IPS-18c (cell line): ENCODE data around the gene ASCC2.

Experiments used
- H3K4me3 ChIP-seq: 2 replicates; pipeline ENCODE4 v1.7.0; 2013; ENCODE audit warnings: low read depth, mild to moderate bottlenecking, low read length, moderate library complexity; ENCODE audit not compliant: insufficient read depth
- H3K9me3 ChIP-seq: one replicate; pipeline ENCODE4 v1.6.1; 2013; ENCODE audit warnings: mild to moderate bottlenecking, low read length, moderate library complexity; ENCODE audit not compliant: control insufficient read depth, insufficient read depth

Gene ASCC2

DNA sequence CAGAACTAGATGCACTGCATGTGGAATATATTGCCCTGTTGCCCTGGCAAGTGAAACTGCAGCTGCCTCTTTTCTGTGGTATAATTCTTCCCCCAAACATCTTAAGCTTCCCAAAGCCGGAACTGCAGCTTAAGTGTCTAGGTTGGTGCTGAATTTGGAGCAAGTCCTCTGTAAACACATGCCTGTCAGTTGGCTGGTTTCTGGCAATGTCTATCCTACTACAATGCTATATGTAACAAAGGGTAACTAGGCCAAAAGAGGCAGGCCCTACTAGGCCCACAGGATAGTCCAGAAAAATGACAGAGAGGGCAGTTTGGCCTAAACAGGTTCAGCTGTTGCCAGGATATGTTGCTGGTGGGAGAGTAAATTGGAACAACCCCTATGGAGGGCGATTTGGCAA lies 27.9 kb downstream of the ASCC2 start:
- Histone ChIP-seq H3K4me3 (no peak overlapping the region), H3K9me3 (no peaks in the 10 kb centered on the region)

DNA sequence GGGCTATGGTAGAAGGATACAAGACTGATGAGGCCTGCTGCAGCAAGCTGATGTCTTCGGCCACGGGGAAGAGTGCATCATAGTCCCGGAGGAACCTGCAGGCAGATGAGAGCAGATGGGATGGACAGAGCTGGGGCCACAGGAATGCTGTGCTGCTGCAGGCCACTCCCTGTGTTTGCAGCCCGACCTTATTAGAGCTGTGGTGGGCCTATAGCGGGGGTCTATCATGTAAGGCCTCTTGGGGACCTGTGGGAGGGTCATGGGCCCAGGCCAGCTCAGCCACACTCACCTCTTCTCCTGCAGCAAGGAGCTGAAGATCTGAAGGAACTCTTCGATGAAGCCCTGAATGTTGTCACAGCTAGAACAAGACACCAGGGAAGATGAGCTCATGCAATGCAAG lies 31.9 kb downstream of the ASCC2 start:
- Histone ChIP-seq H3K4me3 (no peak overlapping the region), H3K9me3 (no peaks in the 10 kb centered on the region)

DNA sequence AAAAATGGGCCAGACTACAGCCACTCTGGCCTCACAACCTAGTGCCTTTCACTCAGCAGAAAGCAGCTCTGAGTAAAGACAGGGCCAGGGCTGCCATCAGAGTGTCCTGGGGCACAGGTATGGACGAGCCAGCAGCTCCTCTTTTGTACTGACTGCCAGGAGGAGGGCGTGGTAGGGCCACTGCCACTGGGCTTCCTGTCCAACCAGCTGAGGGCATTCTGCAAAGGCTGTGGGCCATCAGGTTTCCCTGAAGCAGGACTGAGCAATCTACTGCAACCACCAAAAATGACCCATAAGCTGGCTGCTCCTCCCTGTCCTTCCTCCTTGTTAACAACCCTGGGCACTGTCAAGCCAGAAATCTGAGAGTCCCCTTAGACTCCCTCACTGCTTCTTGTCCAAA lies 33.1 kb downstream of the ASCC2 start:
- H3K9me3 ChIP-seq = no peaks in the 10 kb centered on the region
- H3K4me3 ChIP-seq = no peak overlapping the region

DNA sequence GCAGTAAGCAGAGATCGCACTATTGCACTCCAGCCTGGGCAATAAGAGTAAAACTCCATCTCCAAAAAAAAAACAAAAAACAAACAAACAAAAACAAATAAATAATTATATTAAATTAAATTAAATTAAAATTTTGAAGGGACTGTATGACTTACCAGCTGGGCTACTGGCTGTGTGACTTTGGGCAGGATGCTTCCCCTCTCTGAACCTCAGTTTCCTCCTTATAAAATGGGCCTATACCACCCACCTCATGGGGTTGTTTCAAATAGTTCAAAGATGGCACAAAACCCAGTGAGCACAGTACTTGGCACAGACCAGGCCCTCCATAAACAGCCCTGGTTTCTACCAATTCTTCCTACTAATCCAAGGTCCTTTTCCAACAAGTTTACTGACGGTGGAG lies 34.9 kb downstream of the ASCC2 start:
- H3K4me3 ChIP-seq = no peak overlapping the region
- H3K9me3 ChIP-seq = no peaks in the 10 kb centered on the region

- H3K4me3 ChIP-seq = no peak overlapping the region
- no peaks in the 10 kb centered on the region for H3K9me3 ChIP-seq
Observed at GRCh38 chr22:29801796-29802195, 36.3 kb downstream of the ASCC2 start.

DNA sequence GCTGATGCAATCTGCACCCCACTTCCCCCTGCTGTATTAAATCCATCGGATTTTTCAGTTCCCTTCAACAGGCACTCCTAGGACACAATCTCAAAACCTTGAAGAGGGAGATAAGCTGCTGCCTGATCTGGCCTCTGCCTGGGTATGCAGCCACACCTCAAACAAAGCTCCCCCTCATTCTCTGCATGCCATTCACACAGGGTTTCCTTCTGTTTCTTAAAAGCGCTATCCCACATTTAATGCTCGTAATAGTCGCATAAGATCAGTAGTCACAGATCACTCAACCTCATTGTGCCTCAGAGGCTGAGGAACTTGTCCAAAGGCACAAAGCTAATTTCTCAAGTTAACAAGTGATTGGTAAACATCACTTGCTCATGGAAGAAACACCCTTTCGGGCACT lies 36.9 kb downstream of the ASCC2 start:
- Histone ChIP-seq H3K4me3 (no peak overlapping the region), H3K9me3 (no peaks in the 10 kb centered on the region)

GRCh38 chr22:29799217-29799680 lies 38.8 kb downstream of the ASCC2 start:
- H3K9me3 ChIP-seq = no peaks in the 10 kb centered on the region
- H3K4me3 ChIP-seq = no peak overlapping the region

DNA sequence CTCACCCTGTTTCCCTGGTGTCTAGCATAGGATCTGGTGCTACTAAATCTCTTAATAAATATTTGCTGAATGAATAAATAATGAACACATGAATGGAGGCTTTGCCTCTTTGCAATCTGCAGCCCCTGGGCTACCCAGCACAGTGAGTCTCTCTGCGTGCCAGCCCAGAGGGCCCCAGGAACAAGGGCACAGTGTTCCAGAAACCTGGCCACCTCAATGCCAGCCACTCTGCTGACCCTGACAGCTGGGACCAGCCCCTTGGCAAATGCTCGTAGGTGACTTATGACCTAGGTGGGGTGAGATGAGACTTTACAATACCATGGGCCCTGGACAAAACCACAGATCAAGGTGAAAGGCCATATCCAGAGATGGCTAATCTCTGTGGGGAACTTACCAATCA lies 39.3 kb downstream of the ASCC2 start:
- no peaks in the 10 kb centered on the region for H3K9me3 ChIP-seq
- no peak overlapping the region for H3K4me3 ChIP-seq

DNA sequence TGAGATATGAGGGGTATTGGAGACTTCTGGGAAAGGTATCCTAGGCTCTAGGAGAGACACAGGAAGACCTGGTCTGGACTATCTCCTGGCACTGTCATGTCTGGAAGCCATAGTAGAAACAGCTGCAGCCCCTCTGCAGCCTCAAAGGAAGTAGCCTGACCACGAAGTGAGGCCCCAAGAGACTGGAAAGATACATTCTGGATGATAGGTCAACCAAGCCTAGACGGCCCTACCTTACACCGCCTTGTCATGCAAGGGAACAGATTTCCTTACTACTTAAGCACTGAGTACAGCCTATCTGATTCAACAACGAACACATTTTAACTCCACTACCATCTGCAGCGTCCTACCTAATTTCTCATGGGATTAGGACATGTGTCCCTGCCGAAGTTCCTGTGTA lies 39.8 kb downstream of the ASCC2 start:
- Histone ChIP-seq H3K9me3 (no peaks in the 10 kb centered on the region), H3K4me3 (no peak overlapping the region)

- no peak overlapping the region for H3K4me3 ChIP-seq
- no peaks in the 10 kb centered on the region for H3K9me3 ChIP-seq
Observed at GRCh38 chr22:29797351-29797750, 40.7 kb downstream of the ASCC2 start.

DNA sequence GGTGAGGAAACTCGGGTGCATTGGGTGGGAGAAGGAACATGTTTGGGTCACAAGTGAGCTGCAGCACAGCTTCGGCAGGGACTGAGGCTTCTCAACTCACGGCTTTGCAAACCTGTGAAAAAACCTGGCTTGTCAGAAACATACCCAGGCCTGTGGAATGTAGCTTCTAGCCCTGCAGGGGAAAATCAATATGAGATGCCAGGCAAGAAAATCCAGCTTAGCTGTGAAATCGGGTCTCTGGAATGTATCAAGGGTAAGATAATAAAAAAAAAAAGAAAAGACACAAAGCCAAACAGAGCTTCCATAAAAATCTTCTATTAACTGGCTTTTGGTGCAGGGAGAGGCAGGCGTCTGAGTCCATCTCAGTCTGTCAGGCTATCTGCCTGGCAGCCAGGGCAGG lies 42.4 kb downstream of the ASCC2 start:
- Histone ChIP-seq H3K4me3 (no peak overlapping the region), H3K9me3 (no peaks in the 10 kb centered on the region)

DNA sequence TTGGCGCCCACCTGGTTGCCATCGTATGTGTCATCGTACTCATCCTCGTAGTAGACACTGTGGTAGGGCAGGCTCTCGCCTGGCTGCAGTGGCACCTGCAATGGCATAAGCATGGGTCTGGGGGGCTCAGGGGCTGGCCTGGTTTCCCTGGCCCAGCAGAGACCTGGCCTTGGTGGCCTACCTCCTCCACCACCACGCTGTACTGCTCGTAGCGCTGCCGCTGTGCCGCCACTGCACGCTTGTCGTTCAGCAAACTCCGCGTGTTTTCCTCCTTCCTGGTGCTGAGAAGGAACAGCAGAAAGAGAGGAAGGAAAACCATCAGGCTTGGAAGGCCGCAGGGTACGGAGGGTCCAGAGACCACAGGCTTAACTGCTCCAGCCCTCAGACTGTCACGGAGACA lies 44.7 kb downstream of the ASCC2 start:
- Histone ChIP-seq H3K9me3 (no peaks in the 10 kb centered on the region), H3K4me3 (no peak overlapping the region)

- Histone ChIP-seq H3K4me3 (no peak overlapping the region), H3K9me3 (no peaks in the 10 kb centered on the region)
Observed at GRCh38 chr22:29790061-29790460, 48.0 kb downstream of the ASCC2 start.

GRCh38 chr22:29788339-29789279 lies 49.5 kb downstream of the ASCC2 start:
- Histone ChIP-seq H3K9me3 (no peaks in the 10 kb centered on the region), H3K4me3 (no peak overlapping the region)

GRCh38 chr22:29787371-29787980 lies 50.6 kb downstream of the ASCC2 start:
- Histone ChIP-seq H3K4me3 (no peak overlapping the region), H3K9me3 (no peaks in the 10 kb centered on the region)

GRCh38 chr22:29786031-29786430 lies 52.0 kb downstream of the ASCC2 start:
- H3K4me3 ChIP-seq = no peak overlapping the region
- no peaks in the 10 kb centered on the region for H3K9me3 ChIP-seq

- Histone ChIP-seq H3K9me3 (no peaks in the 10 kb centered on the region), H3K4me3 (no peak overlapping the region)
Observed at GRCh38 chr22:29784451-29785361, 53.4 kb downstream of the ASCC2 start.
